H1 (cell line): ENCODE data around the gene ATP6V1B1. TPM values are rescaled to one million over a fixed set of nuclear protein-coding genes. Genes with fewer than 3 reads are reported as not detected.
A peak's percentile ranks its signal among the peaks of the same experiment; 100 is the strongest.

Experiments used
- CTCF ChIA-PET: fragments of 300-600 bp; sonication (Branson Sonifier 250); formaldehyde crosslinking; loops from one replicate; lab custom pipeline; 2021; ENCODE audit not compliant: partially characterized antibody; lab: Charles Lee
- POLR2A ChIA-PET: fragments of 300-600 bp; sonication (Branson Sonifier 250); formaldehyde crosslinking; loops from one replicate; lab custom pipeline; 2021; ENCODE audit warnings: inconsistent platforms; ENCODE audit not compliant: partially characterized antibody; lab: Charles Lee
- DNase-seq, 2 experiments: peaks; one replicate each; pipeline versions ENCODE4 v3.0.0 to v3.0.0-alpha.2; 2010 to 2022; ENCODE audit warnings: low spot score in 2 of 2, low read depth in 1 of 2, mixed read lengths in 1 of 2
- FAIRE-seq: peaks from 2 replicates; lab custom pipeline; 2011; peaks lifted over from hg19 to GRCh38; lab: Jason Lieb, UNC
- H2AFZ ChIP-seq: 2 replicates; pipeline ENCODE4 v1.8.1; 2012; ENCODE audit warnings: low read length, inconsistent platforms
- H2AK5ac ChIP-seq: 2 replicates; pipeline ENCODE4 v1.6.1; 2013; ENCODE audit warnings: low read depth, low read length
- H2BK120ac ChIP-seq: replicated peaks from 2 replicates; pipeline ENCODE3; 2013; ENCODE audit warnings: low read depth, low read length, inconsistent platforms
- H2BK12ac ChIP-seq: 2 replicates; pipeline ENCODE4 v1.6.1; 2013; ENCODE audit warnings: low read depth, low read length
- H2BK15ac ChIP-seq: 2 replicates; pipeline ENCODE4 v1.6.1; 2013; ENCODE audit warnings: low read length
- H2BK20ac ChIP-seq: 2 replicates; pipeline ENCODE4 v1.6.1; 2013; ENCODE audit warnings: low read length
- H2BK5ac ChIP-seq: 2 replicates; pipeline ENCODE4 v1.6.1; 2013; ENCODE audit warnings: low read depth, low read length
- H3K14ac ChIP-seq: 2 replicates; pipeline ENCODE4 v1.6.1; 2013; ENCODE audit warnings: inconsistent platforms; ENCODE audit not compliant: insufficient read length
- H3K18ac ChIP-seq: 2 replicates; pipeline ENCODE4 v1.6.1; 2013; ENCODE audit warnings: low read length; ENCODE audit errors: extremely low read depth
- H3K23ac ChIP-seq: 2 replicates; pipeline ENCODE4 v1.6.1; 2013; ENCODE audit warnings: inconsistent platforms; ENCODE audit not compliant: insufficient read length
- H3K23me2 ChIP-seq: 2 replicates; pipeline ENCODE4 v1.6.1; 2013; ENCODE audit warnings: low read depth, low read length
- H3K27ac ChIP-seq: 2 replicates; pipeline ENCODE4 v1.6.1; 2011; ENCODE audit warnings: low read depth, low read length, inconsistent platforms
- H3K27me3 ChIP-seq, 4 experiments: replicated peaks in 1 of 4; 1 replicate in 1 of 4; 2 replicates in 3 of 4; pipeline versions ENCODE4 v1.6.1 to v1.8.1; 2011 to 2013; ENCODE audit warnings: low read length in 3 of 4, mild to moderate bottlenecking in 3 of 4, inconsistent platforms in 2 of 4, mixed read lengths in 2 of 4, moderate library complexity in 1 of 4; ENCODE audit not compliant: control insufficient read depth in 3 of 4, insufficient read depth in 3 of 4; ENCODE audit errors: extremely low read depth in 1 of 4
- H3K36me3 ChIP-seq, 4 experiments: 2 replicates each; pipeline versions ENCODE4 v1.6.1 to v1.8.1; 2011 to 2013; ENCODE audit warnings: mild to moderate bottlenecking in 4 of 4, low read length in 3 of 4, moderate library complexity in 2 of 4, control low read depth in 1 of 4, inconsistent platforms in 1 of 4; ENCODE audit not compliant: insufficient read depth in 4 of 4, control insufficient read depth in 2 of 4
- H3K4ac ChIP-seq: replicated peaks from 2 replicates; pipeline ENCODE3; 2013; ENCODE audit warnings: low read length, low read depth, mixed read lengths, inconsistent platforms; ENCODE audit not compliant: insufficient read length
- H3K4me1 ChIP-seq, 4 experiments: replicated peaks in 1 of 4; 1 replicate in 1 of 4; 2 replicates in 3 of 4; pipeline versions ENCODE4 v1.6.1 to v1.8.1; 2011 to 2013; ENCODE audit warnings: low read length in 3 of 4, inconsistent platforms in 2 of 4, mixed read lengths in 1 of 4; ENCODE audit not compliant: insufficient read depth in 4 of 4, control insufficient read depth in 3 of 4
- H3K4me2 ChIP-seq, 2 experiments: 2 replicates each; pipeline versions ENCODE4 v1.6.1 to v1.8.1; 2011 to 2013; ENCODE audit warnings: low read depth in 2 of 2, low read length in 2 of 2, control low read depth in 1 of 2, inconsistent platforms in 1 of 2, mild to moderate bottlenecking in 1 of 2; ENCODE audit not compliant: insufficient read depth in 1 of 2
- H3K4me3 ChIP-seq, 4 experiments: fragments of 200-600, 300-600 bp in 1 of 4; sonication (generic), shearing (Covaris generic), sonication (Bioruptor Twin) in 1 of 4; 2 replicates each; pipeline versions ENCODE4 v1.5.1 to v1.8.1; 2011 to 2016; ENCODE audit warnings: low read length in 4 of 4, low read depth in 3 of 4, control low read depth in 2 of 4, inconsistent platforms in 2 of 4, mild to moderate bottlenecking in 2 of 4, mixed read lengths in 1 of 4, moderate library complexity in 1 of 4; ENCODE audit not compliant: insufficient read depth in 2 of 4; ENCODE audit errors: extremely low read depth in 1 of 4
- H3K56ac ChIP-seq: replicated peaks from 2 replicates; pipeline ENCODE3; 2013; ENCODE audit warnings: low read depth, mild to moderate bottlenecking, mixed read lengths, low read length, inconsistent platforms; ENCODE audit not compliant: insufficient read length
- H3K79me1 ChIP-seq: 2 replicates; pipeline ENCODE4 v1.6.1; 2013; ENCODE audit warnings: low read depth, low read length, control low read depth
- H3K79me2 ChIP-seq, 2 experiments: 2 replicates each; pipeline versions ENCODE4 v1.6.1 to v1.8.1; 2012 to 2013; ENCODE audit warnings: low read length in 2 of 2, mild to moderate bottlenecking in 2 of 2, inconsistent platforms in 1 of 2; ENCODE audit not compliant: insufficient read depth in 2 of 2, control insufficient read depth in 1 of 2
- H3K9ac ChIP-seq, 4 experiments: replicated peaks in 1 of 4; 1 replicate in 1 of 4; 2 replicates in 3 of 4; pipeline versions ENCODE4 v1.6.1 to v1.8.1; 2011 to 2013; ENCODE audit warnings: low read depth in 3 of 4, low read length in 3 of 4, control low read depth in 2 of 4, mild to moderate bottlenecking in 2 of 4, moderate library complexity in 2 of 4, inconsistent platforms in 1 of 4; ENCODE audit errors: extremely low read depth in 1 of 4
- H3K9me3 ChIP-seq, 2 experiments: 2 replicates each; pipeline versions ENCODE4 v1.6.1 to v1.8.1; 2012 to 2013; ENCODE audit warnings: mild to moderate bottlenecking in 2 of 2, moderate library complexity in 2 of 2, control low read depth in 1 of 2, inconsistent platforms in 1 of 2, low read depth in 1 of 2, low read length in 1 of 2, mixed read lengths in 1 of 2; ENCODE audit not compliant: insufficient read depth in 2 of 2
- H4K20me1 ChIP-seq, 2 experiments: replicated peaks in 1 of 2; 2 replicates each; pipeline versions ENCODE3 to v1.8.1; 2011 to 2013; ENCODE audit warnings: inconsistent platforms in 2 of 2, low read length in 2 of 2, mild to moderate bottlenecking in 1 of 2; ENCODE audit not compliant: insufficient read depth in 2 of 2, control insufficient read depth in 1 of 2
- H4K5ac ChIP-seq: 2 replicates; pipeline ENCODE4 v1.6.1; 2013; ENCODE audit warnings: low read length, low read depth, mixed read lengths, inconsistent platforms; ENCODE audit not compliant: insufficient read length
- H4K8ac ChIP-seq: 2 replicates; pipeline ENCODE4 v1.8.0; 2013; ENCODE audit warnings: mild to moderate bottlenecking, moderate library complexity, low read length, inconsistent platforms; ENCODE audit not compliant: insufficient read depth; ENCODE audit errors: extremely low read depth
- H4K91ac ChIP-seq: replicated peaks from 2 replicates; pipeline ENCODE3; 2013; ENCODE audit warnings: low read length, mixed read lengths, inconsistent platforms; ENCODE audit not compliant: insufficient read length
- ASH2L ChIP-seq: fragments of 200-600, 300-600 bp; sonication (generic); IDR thresholded peaks from one replicate; pipeline ENCODE4 v1.7.1; 2017; ENCODE audit warnings: low read length
- ATF3 ChIP-seq: IDR thresholded peaks from 2 replicates; pipeline ENCODE4 v1.6.1; 2011; ENCODE audit warnings: low read depth, mild to moderate bottlenecking, low read length; ENCODE audit not compliant: insufficient read depth
- CEBPB ChIP-seq: IDR thresholded peaks from 2 replicates; pipeline ENCODE4 v1.6.1; 2012; ENCODE audit warnings: low read depth, low read length
- EGR1 ChIP-seq: IDR thresholded peaks from 2 replicates; pipeline ENCODE4 v1.6.1; 2011; ENCODE audit warnings: low read depth, low read length, borderline replicate concordance
- HDAC6 ChIP-seq: IDR thresholded peaks from one replicate; pipeline ENCODE4 v1.7.1; 2012; ENCODE audit warnings: low read depth, mild to moderate bottlenecking, inconsistent platforms, low read length, moderate library complexity
- NRF1 ChIP-seq: IDR thresholded peaks from 2 replicates; pipeline ENCODE4 v1.6.1; 2011; ENCODE audit warnings: mild to moderate bottlenecking, low read depth, low read length, improper control_type of control experiment
- RBBP5 ChIP-seq: IDR thresholded peaks from 2 replicates; pipeline ENCODE4 v1.7.1; 2012; ENCODE audit warnings: low read depth, mild to moderate bottlenecking, inconsistent platforms, low read length, moderate library complexity, borderline replicate concordance
- WGBS, 2 experiments: shearing (Covaris generic) in 1 of 2; methylation state at CpG; one replicate each; pipeline versions ENCODE4 v1.1.6 to v1.1.7; 2013 to 2015; ENCODE audit warnings: low lambda C conversion rate in 2 of 2, mixed read lengths in 2 of 2, inconsistent platforms in 1 of 2, low coverage in 1 of 2, missing lambda C conversion rate in 1 of 2; ENCODE audit not compliant: insufficient replicate concordance in 2 of 2, insufficient coverage in 1 of 2, insufficient read length in 1 of 2; ENCODE audit errors: extremely low coverage in 1 of 2, missing lambda C conversion rate in 1 of 2; 5-methylcytosine and 5-hydroxymethylcytosine counted together
- polyA plus RNA-seq, 7 experiments: library from polyadenylated mRNA; depleted of rRNA in 3 of 7; stranded (reverse) in 5 of 7; unstranded in 2 of 7; fragments of >200 nt in 5 of 7; fragments of 200-250 nt in 2 of 7; gene quantifications; 1 replicate in 5 of 7; 2 replicates in 1 of 7; 4 replicates in 1 of 7; pipeline versions ENCODE4 v1.2.1 to v1.2.3, GENCODE V29; 2011 to 2013; ENCODE audit warnings: missing spikeins in 2 of 7, mixed read lengths in 2 of 7
- total RNA-seq: library from RNA; stranded (reverse); fragmentation: NEBNext Ultra II Directional; extraction: Animal tissue kit (Norgen Biotek cat#: 25700); gene quantifications from 2 replicates; pipeline ENCODE4 v1.2.1, GENCODE V29; 2021

ATP6V1B1 gene
- total and polyA plus RNA-seq, 2 of the 8 experiments (the other 6 are each of a cell fraction or from before 2014, with no cell fraction given) = not detected

GRCh38 chr2:70936165-70936978 is 672 bp downstream of the ATP6V1B1 start:
- Histone ChIP-seq H3K9ac (no peak overlapping the region), H2AK5ac (peak overlapping the region; percentile 98), H3K79me1 (no peaks in the 10 kb centered on the region), H3K4me1 (peaks cover 7 to 41% (median 27%) of the 10 kb centered on the region in 4 experiments), H3K14ac (no peak overlapping the region), H3K4ac (no peak overlapping the region), H2AFZ (no peak overlapping the region), H3K4me2 (no peak overlapping the region; a peak in 1 of 4 replicates), H4K8ac (no peak overlapping the region), H3K27me3 (peaks cover 3 to 38% (median 28%) of the 10 kb centered on the region in 4 experiments), H4K5ac (no peak overlapping the region), H3K9me3 (no peaks in the 10 kb centered on the region), H3K18ac (no peak overlapping the region; the same call in 1 of the 2 replicates), H3K4me3 (no peak overlapping the region), H3K23me2 (peaks cover 3% of the 10 kb centered on the region; the same call in 1 of the 2 replicates), H4K91ac (peak overlapping the region; percentile 76), H3K36me3 (no peaks in the 10 kb centered on the region), H3K56ac (no peak overlapping the region), H2BK120ac (no peak overlapping the region), H2BK5ac (no peak overlapping the region; the same call in 1 of the 2 replicates), H3K23ac (no peak overlapping the region), H2BK20ac (peak overlapping the region; percentile 48; the same call in 1 of the 2 replicates), H3K79me2 (no peaks in the 10 kb centered on the region), H4K20me1 (peaks cover 0 to 1% of the 10 kb centered on the region in 2 experiments), H3K27ac (no peak overlapping the region), H2BK15ac (no peak overlapping the region), H2BK12ac (peak overlapping the region; percentile 77)
- DNase-seq = peak in 1 of 2 experiments; percentile 48
- WGBS, 2 experiments = 82% methylated on average over 8 of the region's 10 CpGs; no CpG with 5 or more reads in 1 of the 2 experiments
- ChIA-PET CTCF (interaction anchor here (1.0 to 22.0 kb wide), 12 partner anchors 3 to 146 kb away, joined by 3 to 513 read pairs (median 4); partner anchors contain the start of genes ATP6V1B1 and FIGLA), POLR2A (no interaction called here)
- no peak for FAIRE-seq
- TF ChIP-seq EGR1 = no peak
- TF ChIP-seq RBBP5 = no peak
- no peak for TF ChIP-seq ATF3
- no peak for TF ChIP-seq ASH2L
- TF ChIP-seq HDAC6 = no peak
- TF ChIP-seq NRF1 = no peak
- no peak for TF ChIP-seq CEBPB
